AG04449 (cell line): ENCODE data around the gene HK2.

Source experiments
- CTCF ChIA-PET: fragments of 350-600 bp; formaldehyde crosslinking; extraction: SDS; loops from one replicate; lab custom pipeline; 2021; ENCODE audit warnings: antibody characterized with exemption; lab: Yijun Ruan, JAX
- POLR2A ChIA-PET: fragments of 400-600, 350-600 bp; formaldehyde crosslinking; extraction: SDS; loops from one replicate; lab custom pipeline; 2020; ENCODE audit warnings: antibody characterized with exemption, inconsistent platforms; lab: Yijun Ruan, JAX
- DNase-seq: peaks from one replicate; pipeline ENCODE4 v3.0.0-alpha.2; 2010; ENCODE audit warnings: low read depth, low spot score
- H3K4me3 ChIP-seq: 2 replicates; pipeline ENCODE4 v1.5.1; 2011; ENCODE audit warnings: low read depth, mild to moderate bottlenecking, control low read depth, low read length
- CTCF ChIP-seq: IDR thresholded peaks from one replicate; pipeline ENCODE4 v1.5.1; 2011; ENCODE audit warnings: mild to moderate bottlenecking, moderate library complexity, low read length, control low read depth, inconsistent platforms; ENCODE audit not compliant: insufficient read depth; ENCODE audit errors: missing control alignments

HK2 gene

GRCh38 chr2:74834792-74835755 is 1.1 kb downstream of the HK2 start:
- DNase-seq, result no peak
- CTCF ChIA-PET, result interaction anchor here (0.6 to 12.0 kb wide), 18 partner anchors 8 to 260 kb away, joined by 3 to 95 read pairs (median 4); no protein-coding TSS in a partner anchor
- no peak for TF ChIP-seq CTCF
- POLR2A ChIA-PET, result interaction anchor here (0.6 to 2.2 kb wide), 5 partner anchors 9 to 155 kb away, joined by 3 to 10 read pairs (median 3); no protein-coding TSS in a partner anchor
- H3K4me3 ChIP-seq, result peak overlapping the region; percentile 93

- TF ChIP-seq CTCF, result peak; percentile 54
- ChIA-PET CTCF (interaction anchor here (0.6 to 12.0 kb wide), 34 partner anchors 9 to 259 kb away, joined by 3 to 95 read pairs (median 4); no protein-coding TSS in a partner anchor), POLR2A (interaction anchor here (1.0 kb wide), 1 partner anchor 8 kb away, joined by 3 read pairs; no protein-coding TSS in a partner anchor)
- DNase-seq, result no peak
- H3K4me3 ChIP-seq, result peak overlapping the region; percentile 93
Observed at GRCh38 chr2:74835831-74836674, 2.1 kb downstream of the HK2 start.

- POLR2A ChIA-PET, result interaction anchor here (0.6 to 0.8 kb wide), 2 partner anchors 95 to 262 kb away, joined by 3 read pairs; no protein-coding TSS in a partner anchor
- CTCF ChIA-PET, result interaction anchor here (0.7 to 12.0 kb wide), 25 partner anchors 8 to 175 kb away, joined by 3 to 95 read pairs (median 4); no protein-coding TSS in a partner anchor
- DNase-seq, result no peak
- no peak for TF ChIP-seq CTCF
- no peak overlapping the region; the same call in 1 of the 2 replicates for H3K4me3 ChIP-seq
Observed at GRCh38 chr2:74836675-74837401, 2.9 kb downstream of the HK2 start.

GRCh38 chr2:74841641-74842040 is 7.7 kb downstream of the HK2 start:
- no peak for TF ChIP-seq CTCF
- ChIA-PET POLR2A (no interaction called here), CTCF (interaction anchor here (0.7 to 12.0 kb wide), 5 partner anchors 25 to 150 kb away, joined by 4 to 95 read pairs (median 9); no protein-coding TSS in a partner anchor)
- H3K4me3 ChIP-seq, result no peak overlapping the region
- no peak for DNase-seq

GRCh38 chr2:74843433-74843832 is 9.5 kb downstream of the HK2 start:
- no peak overlapping the region for H3K4me3 ChIP-seq
- TF ChIP-seq CTCF, result no peak
- ChIA-PET POLR2A (interaction anchor here (0.8 kb wide), 1 partner anchor 8 kb away, joined by 3 read pairs; no protein-coding TSS in a partner anchor), CTCF (interaction anchor here (1.1 to 12.0 kb wide), 5 partner anchors 7 to 152 kb away, joined by 4 to 95 read pairs (median 9); partner anchors contain the start of gene HK2)
- no peak for DNase-seq
